NCI-H748 (cell line): Measurements from ENCODE around the gene SELENOH.
A peak's percentile ranks its signal among the peaks of the same experiment; 100 is the strongest.

Experiments
- DNase-seq: peaks from one replicate; lab custom pipeline; 2025; ENCODE audit not compliant: unreplicated experiment; lab: John Stamatoyannopoulos, UW

Gene SELENOH

GRCh38 chr11:57778318-57779037 is 37.2 kb downstream of the SELENOH start:
- peak; percentile 49 for DNase-seq

GRCh38 chr11:57779276-57779675 is 38.0 kb downstream of the SELENOH start:
- no peak for DNase-seq

- no peak for DNase-seq
These were observed 40.2 kb downstream of the SELENOH start for GRCh38 chr11:57781529-57781943.

- no peak for DNase-seq
These were observed 43.8 kb downstream of the SELENOH start for GRCh38 chr11:57785072-57785471.

- DNase-seq = no peak
These were observed 45.1 kb downstream of the SELENOH start for GRCh38 chr11:57786436-57786835.

- no peak for DNase-seq
These were observed 45.8 kb downstream of the SELENOH start for GRCh38 chr11:57787006-57787604.

GRCh38 chr11:57787920-57788702 is 46.8 kb downstream of the SELENOH start:
- no peak for DNase-seq

- no peak for DNase-seq
These were observed 47.4 kb downstream of the SELENOH start for GRCh38 chr11:57788703-57789088.

- no peak for DNase-seq
These were observed 50.2 kb downstream of the SELENOH start for GRCh38 chr11:57791321-57792059.

- DNase-seq = no peak
These were observed 50.8 kb downstream of the SELENOH start for GRCh38 chr11:57792060-57792541.

- DNase-seq = no peak
These were observed 51.6 kb downstream of the SELENOH start for GRCh38 chr11:57792870-57793269.
